ENCODE results near the gene SHC3.

SHC3 gene

DNA sequence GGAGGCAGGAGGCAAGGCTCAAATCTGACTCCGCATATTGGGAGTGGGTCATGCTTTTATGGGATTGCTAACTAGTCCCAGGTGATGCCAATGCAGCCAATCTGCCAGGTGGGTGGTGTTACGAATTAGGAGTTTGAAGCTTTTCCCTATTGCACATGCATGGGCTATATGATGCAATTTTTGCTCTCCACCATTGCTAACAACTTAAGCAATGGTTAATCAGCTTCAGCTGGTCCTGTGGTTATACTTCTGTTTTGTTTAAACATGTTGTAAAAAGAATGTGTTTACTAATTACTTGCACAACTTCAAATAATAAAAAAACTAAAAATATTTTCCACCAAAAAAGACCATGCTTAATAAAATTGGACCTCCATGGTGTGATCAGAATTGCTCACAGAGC, 55.7 kb downstream of the SHC3 start:
- intact Hi-C loops (cut with DNase I), result no loop called here
- no peak for DNase-seq

DNA sequence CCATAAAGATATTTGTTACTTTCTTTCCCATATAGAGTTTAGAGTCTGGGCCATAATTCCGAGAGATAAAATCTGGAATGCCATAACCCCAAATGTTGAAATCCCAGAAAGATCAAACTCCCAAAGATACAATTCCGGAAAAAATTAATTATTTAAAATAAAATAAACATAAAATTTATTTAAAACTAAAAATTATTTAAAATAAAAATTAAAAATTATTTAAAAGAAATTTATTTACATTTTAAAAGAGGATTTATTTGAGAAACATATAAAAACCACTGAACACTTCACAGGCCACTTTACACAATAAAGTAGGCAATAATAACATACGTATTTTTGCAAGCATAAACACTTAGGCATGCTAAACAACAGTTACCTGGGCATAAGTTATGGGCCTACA, 57.9 kb downstream of the SHC3 start:
- intact Hi-C loops (cut with DNase I), result no loop called here
- DNase-seq, result no peak

DNA sequence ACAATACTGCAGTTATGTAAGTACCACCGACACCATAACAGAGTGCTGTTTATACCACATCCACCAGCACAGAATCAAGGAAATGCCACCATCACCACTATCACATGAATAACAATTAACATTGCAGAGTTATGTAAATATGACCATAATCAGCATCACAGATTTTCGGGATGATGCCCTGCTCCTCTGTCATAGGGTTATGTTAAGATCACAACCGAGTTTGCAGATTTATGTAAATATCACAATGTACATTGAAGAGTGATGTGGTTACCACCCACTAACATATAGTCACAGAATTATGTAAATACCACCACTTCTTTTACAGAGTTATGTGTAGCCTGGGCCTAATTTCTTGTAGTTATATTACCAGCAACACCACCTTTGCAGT, 61.8 kb downstream of the SHC3 start:
- intact Hi-C loops (cut with DNase I), result no loop called here
- no peak for DNase-seq

DNA sequence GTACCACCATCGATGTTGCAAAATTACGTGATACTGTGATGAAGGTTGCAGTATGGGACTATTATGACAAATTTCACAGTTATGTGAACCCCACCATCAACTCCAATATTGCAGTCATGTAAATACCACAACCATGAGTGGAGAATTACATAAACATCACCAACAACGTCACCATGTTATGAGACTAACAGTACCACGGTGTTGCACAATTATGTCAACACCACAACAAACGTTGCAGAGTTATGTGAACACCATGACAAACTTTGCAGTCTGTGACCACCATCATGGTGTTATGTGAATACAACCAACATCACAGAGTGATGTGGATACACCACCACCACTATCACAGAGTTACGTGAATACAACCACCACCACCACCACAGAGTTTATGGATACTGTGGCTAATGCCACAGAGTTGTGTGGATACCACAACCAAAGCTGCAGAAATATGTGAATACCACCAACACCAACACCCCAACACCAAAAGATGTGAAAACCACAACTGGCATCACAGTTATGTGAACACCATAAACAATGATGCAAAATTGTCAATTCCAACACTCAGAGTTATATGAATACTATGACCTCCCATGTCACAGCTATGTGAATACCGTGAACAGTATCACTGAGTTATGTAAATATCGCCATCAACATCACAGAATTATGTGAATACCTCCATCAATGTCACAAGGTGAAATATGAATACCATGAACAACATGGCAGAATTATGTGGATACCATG, 62.4 kb downstream of the SHC3 start:
- intact Hi-C loops (cut with DNase I), result no loop called here

DNA sequence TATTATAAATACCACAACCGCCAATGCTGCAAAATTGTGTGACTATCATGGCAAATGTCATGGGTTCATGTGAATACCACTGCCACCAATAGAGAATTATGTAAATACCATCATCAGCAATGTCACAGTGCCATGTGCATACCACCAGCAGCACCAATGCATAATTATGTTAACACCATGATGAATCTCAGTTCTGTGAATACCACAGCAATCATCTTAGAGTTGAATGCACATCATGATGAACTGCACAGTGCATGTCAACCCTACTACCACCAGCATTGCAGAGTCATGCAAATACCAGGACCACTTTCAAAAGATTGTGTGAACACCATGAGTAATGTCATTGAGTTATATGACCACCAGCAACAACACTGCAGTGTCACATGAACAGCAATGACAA, 63.2 kb downstream of the SHC3 start:
- intact Hi-C loops (cut with DNase I), result no loop called here
- no peak for DNase-seq

More for the DNA sequence above, 62.4 kb downstream of the SHC3 start:
- no peak for DNase-seq

DNA sequence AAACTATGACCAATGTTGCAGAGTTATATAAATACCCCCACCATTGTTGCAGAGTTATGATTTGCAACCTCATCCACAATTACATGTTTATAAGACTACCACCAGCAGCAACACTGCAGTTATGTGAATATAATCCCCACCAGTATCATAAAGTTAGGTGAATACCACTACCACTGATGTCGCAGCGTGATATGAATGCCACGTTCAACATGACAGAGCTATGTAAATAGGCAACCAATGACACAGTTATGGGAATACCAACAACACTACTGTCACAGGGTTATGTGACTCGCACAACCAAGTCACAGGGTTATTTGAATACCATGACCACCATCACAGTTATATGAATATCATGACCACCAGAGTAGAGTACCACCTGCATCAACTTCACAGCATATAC, 63.9 kb downstream of the SHC3 start:
- DNase-seq, result no peak
- intact Hi-C loops (cut with DNase I), result no loop called here

DNA sequence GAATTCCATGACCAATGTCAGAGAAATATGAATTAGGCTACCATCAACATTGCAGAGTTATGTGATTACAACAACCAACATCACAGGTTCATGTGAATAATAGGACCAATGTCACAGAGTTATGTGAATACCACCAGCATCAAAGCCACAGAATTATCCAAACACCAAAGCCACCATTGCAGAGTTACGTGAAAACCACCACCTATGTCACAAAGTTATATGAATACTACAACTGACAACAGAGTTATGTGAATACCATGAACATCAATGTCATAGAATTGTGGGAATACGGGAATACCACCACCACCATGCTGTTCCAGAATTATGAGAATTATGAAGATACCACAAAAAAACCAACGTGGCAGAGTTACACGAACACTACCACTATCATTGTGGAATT, 64.8 kb downstream of the SHC3 start:
- intact Hi-C loops (cut with DNase I), result no loop called here
- no peak for DNase-seq

DNA sequence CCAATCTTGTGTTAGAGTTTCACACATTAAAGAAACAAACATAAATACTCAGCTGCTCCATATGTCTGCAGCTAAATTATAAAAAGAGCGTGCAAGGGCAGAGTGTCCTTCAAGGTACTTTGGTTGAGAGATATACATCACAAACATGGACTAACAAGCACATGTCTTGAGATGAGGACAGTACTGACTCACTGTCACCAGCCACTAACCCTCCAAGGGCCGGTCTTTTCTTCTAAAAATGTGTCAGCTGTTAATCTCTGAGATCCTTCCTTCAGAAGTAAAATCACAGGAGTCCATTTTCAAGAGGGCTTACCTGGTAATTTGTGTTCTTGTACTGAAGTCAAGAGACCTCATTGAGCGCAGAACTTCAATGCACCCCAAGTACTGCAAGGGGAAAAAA, 66.4 kb downstream of the SHC3 start:
- intact Hi-C loops (cut with DNase I), result no loop called here
- DNase-seq, result no peak

DNA sequence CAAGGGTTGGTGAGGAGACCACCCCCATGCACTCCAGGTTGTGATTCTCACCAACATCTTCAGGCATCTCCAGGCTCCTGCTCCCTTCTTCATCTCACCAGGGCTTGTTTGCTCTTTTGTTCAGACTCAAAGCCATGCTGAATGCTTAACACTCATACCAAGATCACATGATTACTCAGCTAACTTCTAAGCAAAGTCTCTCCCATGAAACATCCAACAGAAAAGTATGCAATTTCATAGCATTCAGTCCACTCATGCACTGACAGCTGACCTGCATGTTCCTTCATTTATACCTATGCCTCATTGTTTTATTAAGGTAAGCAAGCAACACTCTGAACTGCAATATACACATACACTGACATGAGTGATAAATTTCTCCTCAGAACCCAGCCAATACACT, 69.0 kb downstream of the SHC3 start:
- intact Hi-C loops (cut with DNase I), result no loop called here
- DNase-seq, result no peak

DNA sequence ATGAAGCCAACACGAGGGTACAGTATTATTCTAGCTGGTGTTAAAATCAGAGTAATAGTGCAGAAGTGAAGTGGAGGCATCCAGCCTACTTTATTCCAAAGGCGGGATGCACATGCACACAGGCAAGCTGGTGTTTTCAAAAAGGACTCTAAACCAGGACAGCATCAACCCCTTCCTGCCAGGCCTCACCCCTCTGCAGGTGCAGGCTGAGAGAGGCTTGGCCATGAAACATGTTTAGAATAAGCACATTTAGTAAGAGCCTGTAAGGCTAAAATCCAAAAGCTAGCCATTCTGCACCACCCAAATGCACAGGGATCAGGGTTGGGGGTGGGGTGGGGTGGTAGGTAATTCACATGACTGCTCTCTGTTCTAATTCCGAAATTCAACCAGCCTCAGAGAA, 71.2 kb downstream of the SHC3 start:
- DNase-seq, result no peak
- intact Hi-C loops (cut with DNase I), result no loop called here

DNA sequence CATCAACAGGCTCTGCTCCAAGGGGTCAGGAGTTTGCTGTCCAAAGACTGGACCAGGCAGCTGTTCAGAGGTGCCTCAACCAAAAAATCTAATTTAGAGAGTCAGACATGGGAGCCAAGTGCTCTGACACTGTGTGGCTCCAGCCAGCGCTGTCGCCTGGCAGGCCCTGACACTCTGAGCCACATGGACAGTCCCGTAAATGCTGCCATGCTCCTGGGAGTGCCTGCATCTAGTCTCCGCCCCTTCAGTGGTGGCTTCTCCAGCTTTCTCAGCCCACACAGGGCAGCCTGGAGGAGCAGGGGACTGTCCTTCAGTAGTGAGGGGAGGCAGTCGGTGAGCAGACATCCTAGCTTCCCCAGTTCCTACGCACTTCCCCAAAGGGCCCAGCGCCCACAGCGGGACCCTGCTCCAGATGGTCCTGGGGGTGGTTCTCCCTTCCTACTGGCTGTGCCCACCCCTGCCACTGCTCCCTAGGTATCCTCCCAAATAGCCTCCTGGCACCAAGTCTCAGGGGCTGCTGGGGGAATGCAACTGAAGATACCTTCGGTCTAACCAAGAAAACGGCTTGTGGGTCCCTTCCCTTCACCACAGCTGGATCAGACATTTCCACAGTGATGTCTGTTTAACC, 72.3 kb downstream of the SHC3 start:
- DNase-seq, result no peak
- intact Hi-C loops (cut with DNase I), result no loop called here

DNA sequence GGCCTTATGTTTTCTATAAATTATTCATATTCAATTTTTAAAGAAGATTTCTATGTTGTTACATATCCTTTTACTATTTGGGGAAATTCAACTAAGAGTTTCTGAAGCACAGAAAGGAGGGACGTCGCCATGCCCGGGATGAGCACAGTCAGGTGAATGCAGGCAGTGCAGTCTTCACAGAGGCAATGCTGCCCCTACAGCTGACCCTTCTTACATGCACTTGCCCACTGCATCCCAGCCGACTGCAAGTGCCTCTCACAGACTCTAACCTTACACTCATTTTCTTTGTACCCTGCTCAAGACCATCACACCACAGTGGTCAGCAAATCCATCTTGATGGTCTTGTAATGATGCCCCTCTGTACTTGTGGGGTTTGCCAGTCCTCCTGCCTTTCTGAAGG, 73.8 kb downstream of the SHC3 start:
- intact Hi-C loops (cut with DNase I), result no loop called here
- DNase-seq, result no peak

DNA sequence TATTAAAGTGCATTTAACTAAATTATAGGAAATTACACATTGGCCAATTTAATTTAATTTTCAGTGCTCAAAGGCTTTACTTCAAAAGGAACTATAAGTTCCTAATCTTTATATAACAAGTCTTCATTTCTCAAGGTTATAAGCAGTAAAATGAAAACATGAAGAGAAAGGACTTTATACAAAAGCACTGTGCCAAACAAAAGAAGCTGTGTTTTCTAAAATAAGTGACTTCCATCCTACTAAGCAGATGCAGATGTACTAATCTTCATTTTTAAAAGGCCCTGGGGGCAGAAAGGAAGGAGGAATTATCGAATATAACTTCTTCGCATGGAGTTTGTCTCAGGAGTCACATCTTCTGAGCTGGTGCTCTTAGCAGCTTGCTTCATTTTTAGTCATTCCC, 81.4 kb downstream of the SHC3 start:
- intact Hi-C loops (cut with DNase I), result no loop called here
- no peak for DNase-seq

DNA sequence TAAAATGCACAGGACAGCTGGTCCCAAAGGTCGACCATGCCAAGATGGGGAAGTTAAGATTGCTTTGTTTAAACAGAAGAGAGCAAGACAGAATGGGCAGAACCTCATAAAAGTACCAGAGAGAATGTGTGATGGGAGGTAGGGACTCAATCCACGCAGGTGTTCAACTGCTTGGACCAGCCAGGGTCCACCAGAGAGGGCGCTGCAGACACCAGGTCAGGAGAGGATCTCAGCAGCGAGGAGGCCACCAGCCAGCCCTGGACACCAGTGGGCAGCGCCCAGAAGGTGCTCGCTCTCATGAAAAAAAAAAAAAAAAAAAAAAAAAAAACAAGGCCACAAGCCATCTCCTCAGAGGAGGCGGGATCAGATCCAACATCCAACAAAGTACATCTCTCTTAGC, 81.8 kb downstream of the SHC3 start:
- no peak for DNase-seq
- intact Hi-C loops (cut with DNase I), result no loop called here

DNA sequence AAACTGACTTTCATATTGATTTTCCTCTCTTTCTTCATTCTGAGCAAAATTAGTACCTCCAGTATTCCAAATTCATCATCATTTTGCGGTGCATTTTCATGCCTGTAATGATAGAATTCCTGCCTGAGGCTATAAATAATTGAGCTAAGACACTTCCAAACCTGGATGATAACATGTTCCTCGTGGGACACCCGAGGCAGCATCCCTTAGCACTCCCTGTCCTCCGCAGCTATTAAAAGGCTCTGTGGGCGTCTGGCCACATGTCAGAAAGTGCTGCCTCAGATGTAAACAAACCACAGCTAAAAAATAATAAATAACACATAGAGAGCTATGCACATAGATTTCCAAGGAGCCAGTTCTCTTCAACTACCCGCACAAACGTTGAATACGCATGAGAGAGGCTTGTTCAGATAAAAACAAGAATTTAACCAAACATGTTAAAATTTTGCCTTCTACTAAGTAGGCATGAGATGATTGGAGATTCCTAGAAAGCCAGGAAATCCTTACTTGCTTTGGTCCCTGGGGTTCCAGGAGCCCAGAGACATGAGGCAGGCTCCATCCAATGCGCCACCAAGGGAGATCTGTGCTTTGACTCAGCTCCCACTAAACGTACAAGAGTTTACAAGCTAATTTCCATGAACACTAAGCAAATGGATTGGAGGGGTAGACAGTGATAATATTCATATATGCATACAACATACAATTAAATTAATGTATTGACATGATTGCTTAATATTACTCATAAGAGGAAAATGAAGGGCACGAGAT, 82.7 kb downstream of the SHC3 start:
- peak in 3 of 42 donors; percentile 4 to 33 (median 28) for DNase-seq
- intact Hi-C loops (cut with DNase I), result no loop called here

DNA sequence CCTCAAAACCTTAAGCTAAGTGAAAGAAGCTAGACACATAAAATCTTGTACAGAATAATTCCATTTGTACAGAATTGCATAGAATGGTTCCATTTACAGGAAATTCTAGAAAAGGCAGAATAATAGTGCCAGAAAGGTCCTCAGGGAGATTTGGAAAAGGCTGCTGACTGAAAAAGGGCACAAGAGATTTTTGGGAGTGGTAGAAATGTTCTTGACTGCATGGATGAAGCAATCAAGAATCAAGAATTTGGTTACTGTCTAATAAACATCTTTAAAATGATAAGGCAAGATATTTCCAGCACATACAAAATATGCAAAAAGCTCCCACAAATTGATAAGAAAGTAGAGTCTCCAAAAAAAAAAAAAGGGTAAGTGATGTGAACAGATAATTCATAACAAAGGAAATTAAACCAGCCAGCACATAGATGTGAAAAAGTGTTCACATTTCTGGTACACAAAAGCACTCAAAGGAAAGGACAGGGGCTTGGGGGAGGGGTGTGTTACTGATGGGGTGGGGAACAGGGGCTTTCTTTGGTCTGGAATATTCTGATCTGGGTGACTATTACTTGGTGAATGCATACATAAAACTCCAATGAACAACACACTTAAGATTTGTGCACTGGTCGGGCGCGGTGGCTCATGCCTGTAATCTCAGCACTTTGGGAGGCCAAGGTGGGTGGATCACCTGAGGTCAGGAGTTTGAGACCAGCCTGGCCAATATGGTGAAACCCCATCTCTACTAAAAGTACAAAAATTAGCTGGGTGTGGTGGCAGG, 85.2 kb downstream of the SHC3 start:
- intact Hi-C loops (cut with DNase I), result no loop called here
- DNase-seq, result no peak

DNA sequence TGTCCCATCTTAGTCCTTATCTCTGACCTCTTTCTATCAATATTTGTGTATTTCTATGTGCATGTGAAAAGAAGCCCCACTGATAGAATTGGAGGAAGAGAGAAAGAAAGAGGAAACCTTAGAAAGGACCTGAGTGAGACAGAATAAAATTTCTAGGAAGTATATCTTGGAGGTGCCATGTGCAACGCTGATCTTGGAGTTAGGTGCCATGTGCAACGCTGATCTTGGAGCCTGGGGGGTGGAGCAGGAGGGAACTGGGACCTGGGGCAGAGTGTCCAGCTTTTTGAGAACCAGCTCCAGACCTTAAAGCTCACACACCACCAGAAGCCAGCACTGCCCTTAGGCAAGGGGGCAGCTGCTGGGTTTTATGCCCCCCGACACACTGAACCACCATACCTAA, 89.4 kb downstream of the SHC3 start:
- intact Hi-C loops (cut with DNase I), result no loop called here
- DNase-seq, result no peak

DNA sequence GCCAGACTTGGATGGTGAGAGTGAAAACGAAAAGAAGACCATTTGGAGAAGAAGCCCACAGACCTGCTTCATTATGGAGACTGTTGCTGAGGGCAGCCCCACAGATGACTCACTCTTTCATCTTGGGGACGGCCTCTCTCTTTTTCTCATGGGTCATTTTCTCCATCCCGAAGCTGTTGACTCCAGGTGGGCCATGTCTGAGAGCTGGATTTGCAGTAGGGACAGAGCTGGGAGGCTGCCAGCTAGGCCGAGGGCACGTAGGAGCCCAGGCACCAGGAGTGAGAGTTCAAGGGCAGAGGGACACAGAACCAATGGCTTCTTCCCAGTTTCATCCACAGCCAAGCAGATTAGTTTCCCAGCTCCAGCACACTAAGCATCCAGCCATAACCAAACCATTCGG, 95.0 kb downstream of the SHC3 start:
- intact Hi-C loops (cut with DNase I), result no loop called here
- peak in 2 of 42 donors; percentile 6 to 40 for DNase-seq

DNA sequence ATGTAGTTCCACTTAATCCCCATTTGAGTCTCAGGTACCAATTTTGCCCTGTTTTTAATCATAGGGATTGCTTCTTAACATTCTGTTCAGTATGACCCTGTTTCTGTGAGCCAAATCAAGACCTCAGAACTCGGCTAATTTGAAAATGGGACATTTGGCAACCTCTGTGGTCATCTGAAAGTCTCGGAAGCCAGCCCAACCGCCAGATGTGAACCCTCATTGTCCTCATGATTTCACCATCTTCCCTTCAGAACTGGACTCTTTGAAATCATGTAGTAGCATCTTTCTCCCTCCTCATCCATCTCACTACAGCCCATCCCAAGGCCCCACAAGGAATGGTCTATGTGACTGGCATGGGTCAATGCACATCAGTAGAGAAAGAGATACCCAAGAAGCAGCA, 98.4 kb downstream of the SHC3 start:
- intact Hi-C loops (cut with DNase I), result no loop called here
- peak in 10 of 42 donors; percentile 8 to 52 (median 30) for DNase-seq

DNA sequence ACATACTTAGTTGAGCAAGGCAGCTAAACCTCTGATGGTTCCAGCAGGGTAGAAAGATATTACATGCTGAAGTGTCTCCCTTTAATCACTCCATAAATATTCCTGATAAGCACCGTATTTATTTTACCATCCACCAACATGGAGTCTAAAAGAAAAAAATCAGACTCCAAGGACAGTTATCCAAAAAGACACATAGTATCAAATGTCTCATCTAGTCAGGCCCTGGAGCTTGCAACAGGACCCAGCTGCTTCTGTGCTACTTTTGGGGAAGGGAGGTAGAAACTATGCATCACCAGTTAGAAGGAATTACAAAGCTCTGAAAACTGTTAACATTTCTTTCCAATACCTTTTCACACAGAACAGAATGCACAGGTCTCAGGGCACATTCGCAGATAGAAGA, 99.2 kb downstream of the SHC3 start:
- DNase-seq, result peak in 1 of 42 donors; percentile 16
- intact Hi-C loops (cut with DNase I), result no loop called here
